ENCODE results near the gene EPHA6.

- TF ChIP-seq EZH2 (IDR thresholded peaks at IDR 0.05; ENCODE audit: insufficient read depth, poor library complexity, severe bottlenecking) (no peak), EZH2phosphoT487 (IDR thresholded peaks at IDR 0.05; ENCODE audit: insufficient read depth, low read depth) (no peak)
Observed at GRCh38 chr3:97043411-97043810, 229.0 kb downstream of the EPHA6 start.

All from GM23248 (cell line).